ENCODE data around the gene EEIG1.

DNA sequence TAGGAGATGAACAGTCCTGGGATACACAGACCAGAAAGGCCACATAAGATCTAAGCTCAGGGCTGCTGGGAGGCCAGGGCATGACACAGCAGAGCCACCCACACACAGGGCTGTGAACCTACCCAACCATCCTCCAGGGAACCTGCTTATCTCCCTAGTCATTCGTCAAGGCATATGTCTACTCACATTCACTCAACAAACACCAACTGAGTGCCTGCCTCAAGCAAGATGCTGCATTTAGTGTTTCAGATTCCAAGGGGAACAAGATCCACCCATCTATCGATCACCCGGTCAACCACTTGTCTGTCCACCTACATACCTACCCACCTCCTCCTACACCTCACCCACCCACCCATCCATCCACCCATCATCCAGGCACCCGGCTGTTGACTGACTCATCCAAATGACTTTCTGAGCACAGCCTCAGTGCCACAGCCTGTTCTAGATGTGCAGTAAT is 45.0 kb downstream of the EEIG1 start:
- TF ChIP-seq, protein P1, sequence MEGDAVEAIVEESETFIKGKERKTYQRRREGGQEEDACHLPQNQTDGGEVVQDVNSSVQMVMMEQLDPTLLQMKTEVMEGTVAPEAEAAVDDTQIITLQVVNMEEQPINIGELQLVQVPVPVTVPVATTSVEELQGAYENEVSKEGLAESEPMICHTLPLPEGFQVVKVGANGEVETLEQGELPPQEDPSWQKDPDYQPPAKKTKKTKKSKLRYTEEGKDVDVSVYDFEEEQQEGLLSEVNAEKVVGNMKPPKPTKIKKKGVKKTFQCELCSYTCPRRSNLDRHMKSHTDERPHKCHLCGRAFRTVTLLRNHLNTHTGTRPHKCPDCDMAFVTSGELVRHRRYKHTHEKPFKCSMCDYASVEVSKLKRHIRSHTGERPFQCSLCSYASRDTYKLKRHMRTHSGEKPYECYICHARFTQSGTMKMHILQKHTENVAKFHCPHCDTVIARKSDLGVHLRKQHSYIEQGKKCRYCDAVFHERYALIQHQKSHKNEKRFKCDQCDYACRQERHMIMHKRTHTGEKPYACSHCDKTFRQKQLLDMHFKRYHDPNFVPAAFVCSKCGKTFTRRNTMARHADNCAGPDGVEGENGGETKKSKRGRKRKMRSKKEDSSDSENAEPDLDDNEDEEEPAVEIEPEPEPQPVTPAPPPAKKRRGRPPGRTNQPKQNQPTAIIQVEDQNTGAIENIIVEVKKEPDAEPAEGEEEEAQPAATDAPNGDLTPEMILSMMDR (IDR thresholded peaks at IDR 0.05; ENCODE audit: insufficient read depth, low read depth, low read length): no peak
- TF ChIP-seq EZH2 (IDR thresholded peaks at IDR 0.05; ENCODE audit: insufficient read depth, low read length): no peak

All from astrocyte (in vitro differentiated cells and primary cell).